ENCODE data around the gene GFRA3. TPM values are rescaled to one million over a fixed set of nuclear protein-coding genes. Genes with fewer than 3 reads are reported as not detected.

Gene GFRA3
- total RNA-seq, 2 experiments from 2014 or later, result 0.16 to 0.18 TPM

GRCh38 chr5:138245717-138246116 lies 28.7 kb downstream of the GFRA3 start:
- H3K4me3 Mint-ChIP-seq, result no peak overlapping the region
- no peak overlapping the region for H3K27ac Mint-ChIP-seq
- no peaks in the 10 kb centered on the region for H3K36me3 Mint-ChIP-seq (ENCODE audit: low read depth)
- ATAC-seq (no peak), DNase-seq (no peak)
- H3K4me1 Mint-ChIP-seq (ENCODE audit: low read depth), result peaks cover 9% of the 10 kb centered on the region
- POLR2A ChIA-PET, result no interaction called here
- CTCF ChIA-PET, result interaction anchor here (1.3 kb wide), 1 partner anchor 106 kb away, joined by 5 read pairs; no protein-coding TSS in a partner anchor
- peaks cover 41% of the 10 kb centered on the region for H3K27me3 Mint-ChIP-seq (ENCODE audit: low read depth)
- H3K9me3 Mint-ChIP-seq (ENCODE audit: insufficient read depth), result no peaks in the 10 kb centered on the region

GRCh38 chr5:138243794-138244193 lies 30.6 kb downstream of the GFRA3 start:
- POLR2A ChIA-PET, result no interaction called here
- Mint-ChIP-seq H3K27ac (no peak overlapping the region), H3K9me3 (ENCODE audit: insufficient read depth) (no peaks in the 10 kb centered on the region), H3K27me3 (ENCODE audit: low read depth) (peaks cover 49% of the 10 kb centered on the region), H3K36me3 (ENCODE audit: low read depth) (no peaks in the 10 kb centered on the region), H3K4me1 (ENCODE audit: low read depth) (peaks cover 12% of the 10 kb centered on the region), H3K4me3 (no peak overlapping the region)
- CTCF ChIA-PET, result interaction anchor here (1.1 kb wide), 1 partner anchor 21 kb away, joined by 5 read pairs; no protein-coding TSS in a partner anchor
- DNase-seq (no peak), ATAC-seq (no peak)

- peak; percentile 23 for DNase-seq
- Mint-ChIP-seq H3K4me1 (ENCODE audit: low read depth) (peaks cover 12% of the 10 kb centered on the region), H3K9me3 (ENCODE audit: insufficient read depth) (no peaks in the 10 kb centered on the region), H3K27ac (no peak overlapping the region), H3K4me3 (peak overlapping the region; percentile 18), H3K27me3 (ENCODE audit: low read depth) (peaks cover 49% of the 10 kb centered on the region), H3K36me3 (ENCODE audit: low read depth) (no peaks in the 10 kb centered on the region)
- ATAC-seq, result peak; percentile 70
- CTCF ChIA-PET, result interaction anchor here (0.6 to 0.8 kb wide), 2 partner anchors 29 to 110 kb away, joined by 3 to 4 read pairs; partner anchors contain the start of gene KDM3B
- POLR2A ChIA-PET, result no interaction called here
Observed at GRCh38 chr5:138241688-138242571, 32.5 kb downstream of the GFRA3 start.

DNA sequence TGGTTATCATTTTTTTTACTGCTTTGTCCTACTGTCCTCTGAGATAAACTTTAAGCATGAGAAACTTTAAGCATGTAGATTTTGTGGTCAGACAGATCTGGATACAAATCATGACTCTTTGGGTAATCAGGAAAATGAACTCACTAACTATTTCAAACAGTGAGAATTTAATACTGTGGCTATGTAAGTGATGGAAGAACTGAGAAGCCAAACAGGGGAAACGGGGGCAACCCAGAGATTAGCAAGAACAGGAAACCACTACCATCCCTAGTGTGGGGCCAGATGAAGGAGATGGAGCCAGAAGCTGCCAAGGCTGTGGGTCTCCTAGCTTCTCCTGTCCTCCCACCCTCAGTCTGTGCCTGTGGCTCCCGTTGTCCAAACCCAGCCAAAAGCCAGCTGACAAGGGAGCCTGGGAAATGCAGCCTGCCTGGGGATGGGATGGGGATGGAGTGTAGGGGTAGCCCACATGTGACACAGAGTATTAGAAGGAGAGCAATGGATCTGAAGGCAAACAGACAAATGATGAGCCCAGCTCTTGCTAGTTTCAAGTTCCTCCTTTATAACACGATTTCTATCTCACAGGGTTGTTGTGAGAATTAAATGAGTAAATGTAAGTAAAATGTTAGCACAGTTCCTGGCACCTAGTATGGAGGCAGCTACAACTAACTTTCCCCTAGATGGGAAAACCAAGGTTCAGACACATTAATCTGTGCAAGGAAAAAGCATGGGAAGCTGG lies 33.6 kb downstream of the GFRA3 start:
- Mint-ChIP-seq H3K27ac (no peak overlapping the region), H3K4me1 (ENCODE audit: low read depth) (peaks cover 12% of the 10 kb centered on the region), H3K9me3 (ENCODE audit: insufficient read depth) (no peaks in the 10 kb centered on the region), H3K36me3 (ENCODE audit: low read depth) (no peaks in the 10 kb centered on the region), H3K4me3 (no peak overlapping the region), H3K27me3 (ENCODE audit: low read depth) (peaks cover 49% of the 10 kb centered on the region)
- peak; percentile 67 for ATAC-seq
- POLR2A ChIA-PET, result interaction anchor here (0.9 kb wide), 1 partner anchor 28 kb away, joined by 3 read pairs; the partner anchor contains the start of gene CDC23
- CTCF ChIA-PET, result interaction anchor here (0.6 kb wide), 1 partner anchor 28 kb away, joined by 3 read pairs; no protein-coding TSS in a partner anchor
- peak; percentile 25 for DNase-seq

DNA sequence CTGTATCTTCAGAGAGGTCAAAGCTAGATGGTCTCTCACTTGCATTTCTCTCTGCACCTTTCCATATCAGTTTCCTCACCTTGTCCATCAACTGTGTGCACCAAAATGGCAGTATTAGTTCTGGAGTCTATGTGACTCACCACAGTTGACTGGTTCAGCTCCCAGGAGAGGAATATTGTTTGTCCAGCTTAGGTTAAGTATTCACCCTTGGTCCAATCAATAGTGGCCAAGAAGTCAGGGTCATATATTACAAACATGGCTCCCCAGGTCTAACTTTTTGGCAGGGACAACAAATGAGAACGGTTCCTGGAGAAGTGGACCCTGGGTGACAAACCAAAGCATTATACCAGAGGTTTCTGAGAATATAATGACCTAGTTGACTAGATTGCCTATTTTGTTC lies 36.4 kb downstream of the GFRA3 start:
- ChIA-PET CTCF (interaction anchor here (1.4 kb wide), 1 partner anchor 13 kb away, joined by 3 read pairs; no protein-coding TSS in a partner anchor), POLR2A (no interaction called here)
- Mint-ChIP-seq H3K27me3 (ENCODE audit: low read depth) (peaks cover 32% of the 10 kb centered on the region), H3K9me3 (ENCODE audit: insufficient read depth) (no peaks in the 10 kb centered on the region), H3K36me3 (ENCODE audit: low read depth) (no peaks in the 10 kb centered on the region), H3K27ac (no peak overlapping the region), H3K4me1 (ENCODE audit: low read depth) (peaks cover 12% of the 10 kb centered on the region), H3K4me3 (no peak overlapping the region)
- ATAC-seq, result no peak
- no peak for DNase-seq

- ChIA-PET POLR2A (no interaction called here), CTCF (interaction anchor here (0.8 kb wide), 1 partner anchor 11 kb away, joined by 5 read pairs; no protein-coding TSS in a partner anchor)
- Mint-ChIP-seq H3K9me3 (ENCODE audit: insufficient read depth) (no peaks in the 10 kb centered on the region), H3K4me1 (ENCODE audit: low read depth) (no peaks in the 10 kb centered on the region), H3K4me3 (no peak overlapping the region), H3K27ac (no peak overlapping the region), H3K36me3 (ENCODE audit: low read depth) (no peaks in the 10 kb centered on the region), H3K27me3 (ENCODE audit: low read depth) (peaks cover 8% of the 10 kb centered on the region)
- no peak for ATAC-seq
- DNase-seq, result no peak
Observed at GRCh38 chr5:138234651-138235050, 39.8 kb downstream of the GFRA3 start.

DNA sequence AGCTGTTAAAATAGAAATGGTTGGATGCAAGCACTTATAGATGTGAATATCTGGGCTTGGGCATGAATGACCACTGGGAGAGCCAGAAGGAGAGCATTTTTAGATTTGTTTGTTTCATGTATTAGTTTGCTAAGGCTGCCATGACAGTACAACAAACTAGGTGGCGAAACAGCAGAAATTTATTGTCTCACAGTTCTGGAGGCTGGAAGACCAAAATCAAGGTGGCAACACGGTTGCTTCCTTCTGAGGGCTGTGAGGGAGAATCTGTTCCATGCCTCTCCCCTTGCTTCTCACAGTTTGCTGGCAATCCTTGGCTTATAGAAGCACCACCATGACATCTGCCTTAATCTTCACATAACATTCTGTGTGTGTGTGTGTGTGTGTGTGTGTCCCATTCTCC lies 41.1 kb downstream of the GFRA3 start:
- CTCF ChIA-PET, result no interaction called here
- H3K4me1 Mint-ChIP-seq (ENCODE audit: low read depth), result no peaks in the 10 kb centered on the region
- no peak overlapping the region for H3K27ac Mint-ChIP-seq

GRCh38 chr5:138230981-138231589 lies 43.3 kb downstream of the GFRA3 start:
- no peak overlapping the region for H3K27ac Mint-ChIP-seq
- no peak for ATAC-seq
- ChIA-PET POLR2A (no interaction called here), CTCF (interaction anchor here (0.9 kb wide), 2 partner anchors 8 to 23 kb away, joined by 3 to 5 read pairs; no protein-coding TSS in a partner anchor)
- H3K36me3 Mint-ChIP-seq (ENCODE audit: low read depth), result no peaks in the 10 kb centered on the region
- peaks cover 7% of the 10 kb centered on the region for H3K27me3 Mint-ChIP-seq (ENCODE audit: low read depth)
- DNase-seq, result no peak
- peaks cover 3% of the 10 kb centered on the region for H3K9me3 Mint-ChIP-seq (ENCODE audit: insufficient read depth)
- no peaks in the 10 kb centered on the region for H3K4me1 Mint-ChIP-seq (ENCODE audit: low read depth)
- no peak overlapping the region for H3K4me3 Mint-ChIP-seq

More for the DNA sequence above, 41.1 kb downstream of the GFRA3 start:
- peaks cover 5% of the 10 kb centered on the region for H3K27me3 Mint-ChIP-seq (ENCODE audit: low read depth)
- H3K4me3 Mint-ChIP-seq, result no peak overlapping the region
- no peaks in the 10 kb centered on the region for H3K36me3 Mint-ChIP-seq (ENCODE audit: low read depth)
- DNase-seq, result no peak
- ATAC-seq, result no peak
- POLR2A ChIA-PET, result no interaction called here
- H3K9me3 Mint-ChIP-seq (ENCODE audit: insufficient read depth), result no peaks in the 10 kb centered on the region

- Mint-ChIP-seq H3K4me3 (no peak overlapping the region), H3K36me3 (ENCODE audit: low read depth) (no peaks in the 10 kb centered on the region), H3K27ac (no peak overlapping the region), H3K9me3 (ENCODE audit: insufficient read depth) (peaks cover 3% of the 10 kb centered on the region), H3K27me3 (ENCODE audit: low read depth) (peaks cover 9% of the 10 kb centered on the region), H3K4me1 (ENCODE audit: low read depth) (no peaks in the 10 kb centered on the region)
- ChIA-PET POLR2A (no interaction called here), CTCF (no interaction called here)
- ATAC-seq (no peak), DNase-seq (no peak)
Observed at GRCh38 chr5:138230261-138230660, 44.2 kb downstream of the GFRA3 start.

DNA sequence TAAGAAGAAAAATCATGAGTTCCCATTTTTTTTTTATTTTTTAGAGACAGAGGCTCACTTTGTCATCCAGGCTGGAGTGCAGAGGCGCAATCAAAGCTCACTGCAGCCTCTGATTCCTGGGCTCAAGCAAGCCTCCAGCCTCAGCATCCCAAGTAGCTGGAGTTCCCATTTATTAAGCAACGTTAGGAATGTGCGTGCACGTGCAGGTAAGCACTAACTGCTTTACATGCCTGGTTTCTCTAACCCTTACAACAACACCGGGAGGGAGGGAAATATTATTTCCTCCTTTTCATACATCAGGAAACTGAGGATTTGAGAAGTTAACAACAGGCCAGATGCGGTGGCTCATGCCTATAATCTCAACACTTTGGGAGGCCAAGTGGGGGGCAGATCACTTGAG lies 45.0 kb downstream of the GFRA3 start:
- DNase-seq (no peak), ATAC-seq (no peak)
- no peak overlapping the region for H3K4me3 Mint-ChIP-seq
- no peak overlapping the region for H3K27ac Mint-ChIP-seq
- H3K9me3 Mint-ChIP-seq (ENCODE audit: insufficient read depth), result peaks cover 3% of the 10 kb centered on the region
- peaks cover 6% of the 10 kb centered on the region for H3K27me3 Mint-ChIP-seq (ENCODE audit: low read depth)
- CTCF ChIA-PET, result no interaction called here
- H3K36me3 Mint-ChIP-seq (ENCODE audit: low read depth), result no peaks in the 10 kb centered on the region
- no peaks in the 10 kb centered on the region for H3K4me1 Mint-ChIP-seq (ENCODE audit: low read depth)
- POLR2A ChIA-PET, result no interaction called here

- DNase-seq (no peak), ATAC-seq (no peak)
- ChIA-PET POLR2A (no interaction called here), CTCF (no interaction called here)
- no peak overlapping the region for H3K27ac Mint-ChIP-seq
- peaks cover 6% of the 10 kb centered on the region for H3K4me1 Mint-ChIP-seq (ENCODE audit: low read depth)
- peaks cover 21% of the 10 kb centered on the region for H3K27me3 Mint-ChIP-seq (ENCODE audit: low read depth)
- no peak overlapping the region for H3K4me3 Mint-ChIP-seq
- no peaks in the 10 kb centered on the region for H3K36me3 Mint-ChIP-seq (ENCODE audit: low read depth)
- peaks cover 3% of the 10 kb centered on the region for H3K9me3 Mint-ChIP-seq (ENCODE audit: insufficient read depth)
Observed at GRCh38 chr5:138226910-138227309, 47.5 kb downstream of the GFRA3 start.

Measured in activated CD8-positive, alpha-beta T cell treated with anti-CD3 and anti-CD28 coated beads, Interleukin-2, amount 10 ng/mL, durations not matched to agents 7 days and 5 days (primary cell).